ENCODE measurements around the gene SIX2.

The SIX2 gene

DNA sequence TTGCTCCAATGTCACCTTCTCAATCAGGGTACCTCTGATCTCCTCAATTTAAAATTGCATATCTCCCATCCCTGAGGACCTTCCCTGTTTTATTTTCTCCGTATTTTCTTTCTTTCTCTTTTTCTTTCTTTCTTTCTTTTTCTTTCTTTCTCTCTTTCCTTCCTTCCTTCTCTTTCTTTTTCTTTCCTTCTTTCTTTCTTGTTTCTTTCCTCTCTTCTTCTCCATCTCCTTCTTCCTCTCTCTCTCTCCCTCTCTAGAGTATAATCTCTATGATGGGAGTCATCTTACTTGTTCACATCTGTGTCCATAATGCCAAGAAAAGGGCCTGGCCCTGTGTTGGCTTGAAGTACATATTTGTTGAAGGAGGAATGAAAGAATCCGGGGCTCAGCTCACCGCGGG, 21.3 kb upstream of the SIX2 start:
- Histone ChIP-seq H3K36me3 (ENCODE audit: control insufficient read depth in 1 of 2, insufficient read depth in 2 of 2, low read length in 2 of 2) (no peaks in the 10 kb centered on the region), H3K4me3 (ENCODE audit: low read depth, low read length) (no peak overlapping the region), H3K9ac (ENCODE audit: low read length) (no peak overlapping the region), H3K4me2 (ENCODE audit: low read length) (no peak overlapping the region), H2AFZ (ENCODE audit: insufficient read depth, low read length, poor library complexity) (no peak overlapping the region), H3K4ac (ENCODE audit: low read depth, low read length) (no peak overlapping the region), H2BK5ac (ENCODE audit: low read depth, low read length, poor library complexity) (no peak overlapping the region), H4K12ac (ENCODE audit: low read depth, low read length) (no peak overlapping the region), H3K27me3 (ENCODE audit: insufficient read depth, low read length) (no peaks in the 10 kb centered on the region), H2AK5ac (ENCODE audit: low read length) (no peak overlapping the region), H2BK12ac (ENCODE audit: low read length) (no peak overlapping the region), H3K9me3 (ENCODE audit: insufficient read depth, low read depth, low read length) (no peaks in the 10 kb centered on the region), H3K14ac (ENCODE audit: low read length) (no peak overlapping the region), H4K8ac (ENCODE audit: low read depth, low read length) (no peak overlapping the region), H3K27ac (ENCODE audit: low read depth, low read length) (no peak overlapping the region), H3K4me1 (ENCODE audit: control insufficient read depth in 1 of 2, insufficient read depth in 2 of 2, low read length in 2 of 2) (no peaks in the 10 kb centered on the region), H3K79me1 (ENCODE audit: low read length) (no peaks in the 10 kb centered on the region), H3K23ac (ENCODE audit: low read length) (no peak overlapping the region), H3K18ac (ENCODE audit: low read length) (no peak overlapping the region), H2BK120ac (ENCODE audit: insufficient read depth, low read length, poor library complexity) (no peak overlapping the region), H3K79me2 (ENCODE audit: control insufficient read depth, insufficient read depth, low read length, poor library complexity) (no peaks in the 10 kb centered on the region), H4K91ac (ENCODE audit: low read depth, low read length) (no peak overlapping the region)
- no CpG with 5 or more reads among the region's 4 CpGs for WGBS (ENCODE audit: extremely low coverage, insufficient coverage, insufficient read length)
- DNase-seq: no peak

DNA sequence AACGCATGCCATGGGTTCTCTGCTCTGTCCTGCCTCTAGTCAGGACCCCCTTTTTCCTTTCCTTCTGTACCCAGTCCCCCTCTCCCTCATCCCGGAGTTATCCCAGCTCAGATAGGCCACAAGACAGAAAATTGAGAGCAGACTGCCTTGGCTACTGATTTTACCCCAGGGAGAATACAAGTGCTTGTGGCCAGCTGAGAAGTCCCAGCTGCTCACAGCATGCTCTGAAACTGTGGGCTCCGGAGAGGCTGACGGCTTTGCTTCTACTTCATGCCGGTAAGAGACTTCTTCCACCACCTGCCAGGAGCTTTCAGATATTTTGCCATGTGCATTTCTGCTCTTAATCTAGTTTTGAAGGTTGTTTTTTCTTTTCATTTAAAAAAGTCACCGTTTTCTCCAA, 20.0 kb upstream of the SIX2 start:
- no CpG with 5 or more reads among the region's 6 CpGs for WGBS (ENCODE audit: extremely low coverage, insufficient coverage, insufficient read length)
- no peak overlapping the region for H3K4ac ChIP-seq (ENCODE audit: low read depth, low read length)
- no peaks in the 10 kb centered on the region for H3K4me1 ChIP-seq (ENCODE audit: control insufficient read depth in 1 of 2, insufficient read depth in 2 of 2, low read length in 2 of 2)

DNA sequence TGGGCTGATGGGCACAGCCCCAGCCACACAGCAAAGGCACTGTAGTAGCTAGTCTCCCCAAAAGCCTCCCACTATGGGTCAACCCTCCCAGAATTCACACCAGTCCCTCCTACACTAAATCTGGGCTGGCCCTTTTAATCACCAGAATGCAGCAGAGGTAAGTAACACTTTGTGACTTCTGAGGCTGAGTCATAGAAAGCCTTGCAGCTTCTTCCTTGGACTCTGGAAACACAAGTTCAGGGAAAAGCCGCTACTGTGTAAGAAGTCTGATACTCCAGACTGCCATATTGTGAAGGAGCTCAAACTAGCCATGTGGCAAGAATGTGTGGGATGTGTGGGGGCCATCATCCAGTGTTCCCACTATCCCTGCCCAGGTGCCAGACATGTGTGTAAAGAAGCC, 19.0 kb upstream of the SIX2 start:
- no peak overlapping the region for H2BK5ac ChIP-seq (ENCODE audit: low read depth, low read length, poor library complexity)
- no peak overlapping the region for H4K12ac ChIP-seq (ENCODE audit: low read depth, low read length)
- H3K23ac ChIP-seq (ENCODE audit: low read length): no peak overlapping the region
- H3K27me3 ChIP-seq (ENCODE audit: insufficient read depth, low read length): no peaks in the 10 kb centered on the region
- H3K4ac ChIP-seq (ENCODE audit: low read depth, low read length): no peak overlapping the region
- no peaks in the 10 kb centered on the region for H3K36me3 ChIP-seq (ENCODE audit: control insufficient read depth in 1 of 2, insufficient read depth in 2 of 2, low read length in 2 of 2)
- H3K9me3 ChIP-seq (ENCODE audit: insufficient read depth, low read depth, low read length): no peaks in the 10 kb centered on the region
- no peak overlapping the region for H3K9ac ChIP-seq (ENCODE audit: low read length)
- H4K8ac ChIP-seq (ENCODE audit: low read depth, low read length): no peak overlapping the region
- H3K18ac ChIP-seq (ENCODE audit: low read length): no peak overlapping the region
- H3K4me2 ChIP-seq (ENCODE audit: low read length): no peak overlapping the region
- no peak for DNase-seq
- no peaks in the 10 kb centered on the region for H3K4me1 ChIP-seq (ENCODE audit: control insufficient read depth in 1 of 2, insufficient read depth in 2 of 2, low read length in 2 of 2)
- H3K79me1 ChIP-seq (ENCODE audit: low read length): no peaks in the 10 kb centered on the region
- no peak overlapping the region for H4K91ac ChIP-seq (ENCODE audit: low read depth, low read length)
- H3K79me2 ChIP-seq (ENCODE audit: control insufficient read depth, insufficient read depth, low read length, poor library complexity): no peaks in the 10 kb centered on the region
- no peak overlapping the region for H2AK5ac ChIP-seq (ENCODE audit: low read length)
- no CpG with 5 or more reads among the region's 1 CpG for WGBS (ENCODE audit: extremely low coverage, insufficient coverage, insufficient read length)
- H3K4me3 ChIP-seq (ENCODE audit: low read depth, low read length): no peak overlapping the region
- no peak overlapping the region for H3K27ac ChIP-seq (ENCODE audit: low read depth, low read length)
- no peak overlapping the region for H2AFZ ChIP-seq (ENCODE audit: insufficient read depth, low read length, poor library complexity)
- H2BK12ac ChIP-seq (ENCODE audit: low read length): no peak overlapping the region
- H2BK120ac ChIP-seq (ENCODE audit: insufficient read depth, low read length, poor library complexity): no peak overlapping the region
- no peak overlapping the region for H3K14ac ChIP-seq (ENCODE audit: low read length)

More for the DNA sequence above, 20.0 kb upstream of the SIX2 start:
- no peak overlapping the region for H3K18ac ChIP-seq (ENCODE audit: low read length)
- H4K12ac ChIP-seq (ENCODE audit: low read depth, low read length): no peak overlapping the region
- no peak overlapping the region for H3K4me3 ChIP-seq (ENCODE audit: low read depth, low read length)
- H2AFZ ChIP-seq (ENCODE audit: insufficient read depth, low read length, poor library complexity): no peak overlapping the region
- H3K27ac ChIP-seq (ENCODE audit: low read depth, low read length): no peak overlapping the region
- no peak overlapping the region for H2BK12ac ChIP-seq (ENCODE audit: low read length)
- no peak for DNase-seq
- no peak overlapping the region for H2AK5ac ChIP-seq (ENCODE audit: low read length)
- H4K91ac ChIP-seq (ENCODE audit: low read depth, low read length): no peak overlapping the region
- H3K9ac ChIP-seq (ENCODE audit: low read length): no peak overlapping the region
- H3K79me1 ChIP-seq (ENCODE audit: low read length): no peaks in the 10 kb centered on the region
- no peak overlapping the region for H3K23ac ChIP-seq (ENCODE audit: low read length)
- H3K27me3 ChIP-seq (ENCODE audit: insufficient read depth, low read length): no peaks in the 10 kb centered on the region
- no peaks in the 10 kb centered on the region for H3K79me2 ChIP-seq (ENCODE audit: control insufficient read depth, insufficient read depth, low read length, poor library complexity)
- no peaks in the 10 kb centered on the region for H3K9me3 ChIP-seq (ENCODE audit: insufficient read depth, low read depth, low read length)
- H3K14ac ChIP-seq (ENCODE audit: low read length): no peak overlapping the region
- no peak overlapping the region for H2BK120ac ChIP-seq (ENCODE audit: insufficient read depth, low read length, poor library complexity)
- H3K4me2 ChIP-seq (ENCODE audit: low read length): no peak overlapping the region
- no peaks in the 10 kb centered on the region for H3K36me3 ChIP-seq (ENCODE audit: control insufficient read depth in 1 of 2, insufficient read depth in 2 of 2, low read length in 2 of 2)
- no peak overlapping the region for H4K8ac ChIP-seq (ENCODE audit: low read depth, low read length)
- H2BK5ac ChIP-seq (ENCODE audit: low read depth, low read length, poor library complexity): no peak overlapping the region

DNA sequence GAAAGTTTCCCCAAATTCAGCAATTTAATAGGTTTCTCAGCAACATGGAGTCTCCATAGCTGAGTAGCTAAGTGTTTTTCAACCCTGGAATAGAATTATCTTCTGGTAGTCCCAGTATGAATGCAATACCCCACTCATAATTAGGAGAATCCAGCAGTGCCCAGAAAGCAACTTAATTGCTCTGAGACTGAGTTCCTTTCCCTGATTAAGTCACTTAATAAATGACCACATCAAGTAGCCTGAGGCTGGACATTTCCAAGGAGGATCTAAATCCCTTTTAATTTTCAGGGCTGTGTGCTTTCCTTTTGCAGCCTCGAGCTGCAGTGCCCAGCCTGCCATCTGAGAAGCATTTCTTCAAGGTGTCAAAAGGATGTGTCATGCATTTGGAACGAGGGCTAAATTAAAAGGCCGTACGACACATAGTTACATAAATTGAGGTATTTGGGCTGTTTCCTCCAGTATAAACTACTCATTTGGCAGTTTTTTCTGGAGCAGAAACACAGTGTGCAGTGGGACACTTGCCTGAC, 17.7 kb upstream of the SIX2 start:
- no peak overlapping the region for H3K9ac ChIP-seq (ENCODE audit: low read length)
- no peak overlapping the region for H2BK5ac ChIP-seq (ENCODE audit: low read depth, low read length, poor library complexity)
- no peak overlapping the region for H2AK5ac ChIP-seq (ENCODE audit: low read length)
- H3K79me1 ChIP-seq (ENCODE audit: low read length): no peaks in the 10 kb centered on the region
- no peak overlapping the region for H4K8ac ChIP-seq (ENCODE audit: low read depth, low read length)
- no peak overlapping the region for H4K91ac ChIP-seq (ENCODE audit: low read depth, low read length)
- no peaks in the 10 kb centered on the region for H3K4me1 ChIP-seq (ENCODE audit: control insufficient read depth in 1 of 2, insufficient read depth in 2 of 2, low read length in 2 of 2)
- no peak overlapping the region for H2AFZ ChIP-seq (ENCODE audit: insufficient read depth, low read length, poor library complexity)
- DNase-seq: peak in 1 of 2 donors; percentile 12
- H3K18ac ChIP-seq (ENCODE audit: low read length): no peak overlapping the region
- H4K12ac ChIP-seq (ENCODE audit: low read depth, low read length): no peak overlapping the region
- no peaks in the 10 kb centered on the region for H3K79me2 ChIP-seq (ENCODE audit: control insufficient read depth, insufficient read depth, low read length, poor library complexity)
- no peak overlapping the region for H2BK12ac ChIP-seq (ENCODE audit: low read length)
- H3K4me2 ChIP-seq (ENCODE audit: low read length): no peak overlapping the region
- no peak overlapping the region for H3K4ac ChIP-seq (ENCODE audit: low read depth, low read length)
- no peaks in the 10 kb centered on the region for H3K27me3 ChIP-seq (ENCODE audit: insufficient read depth, low read length)
- H3K36me3 ChIP-seq (ENCODE audit: control insufficient read depth in 1 of 2, insufficient read depth in 2 of 2, low read length in 2 of 2): no peaks in the 10 kb centered on the region
- H3K23ac ChIP-seq (ENCODE audit: low read length): no peak overlapping the region
- H3K4me3 ChIP-seq (ENCODE audit: low read depth, low read length): no peak overlapping the region
- H2BK120ac ChIP-seq (ENCODE audit: insufficient read depth, low read length, poor library complexity): no peak overlapping the region
- no peaks in the 10 kb centered on the region for H3K9me3 ChIP-seq (ENCODE audit: insufficient read depth, low read depth, low read length)
- H3K14ac ChIP-seq (ENCODE audit: low read length): no peak overlapping the region
- WGBS (ENCODE audit: extremely low coverage, insufficient coverage, insufficient read length): no CpG with 5 or more reads among the region's 4 CpGs
- no peak overlapping the region for H3K27ac ChIP-seq (ENCODE audit: low read depth, low read length)

Data from trophoblast cell (in vitro differentiated cells and primary cell).